GM19099 (cell line): ENCODE results near the gene RBMX.

Source experiments
- POLR2A ChIP-seq: IDR thresholded peaks from 3 replicates; pipeline ENCODE4 v1.6.1; 2011; ENCODE audit warnings: low read depth; ENCODE audit not compliant: insufficient read length; ENCODE audit errors: extremely low read depth

The RBMX gene

DNA sequence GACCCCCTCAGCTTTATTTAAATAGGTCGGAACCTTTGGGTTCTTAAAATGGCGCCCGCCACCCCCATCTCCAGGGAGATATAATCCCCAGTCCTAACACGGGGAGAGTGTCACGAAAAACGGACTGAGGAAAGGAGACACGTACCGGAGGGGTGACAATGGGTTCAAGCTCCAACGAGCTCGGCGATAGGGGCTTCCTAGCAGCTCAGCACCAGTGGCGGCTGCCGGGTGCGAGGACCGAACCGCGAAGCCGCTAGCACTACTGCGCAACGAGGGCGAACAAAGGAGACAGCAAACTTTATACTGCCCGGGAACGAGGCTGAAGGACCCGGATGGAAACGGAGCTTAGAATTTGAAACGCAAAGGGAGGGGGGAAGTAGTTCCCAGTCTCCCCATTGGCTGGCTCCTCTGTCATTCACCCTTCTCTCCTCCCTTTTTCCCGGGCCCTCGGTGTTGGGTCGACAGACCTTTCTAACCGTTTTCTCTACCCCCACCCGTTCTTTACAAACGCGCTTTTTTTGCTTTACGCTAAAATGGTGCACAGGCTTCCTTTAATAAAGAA is at the start of gene RBMX:
RBMX (minus strand) TSS at position 274 of the 562 bp plus-strand sequence. CDS start 1,298 bp downstream, outside the sequence.
- peak; percentile 99 for TF ChIP-seq POLR2A

DNA sequence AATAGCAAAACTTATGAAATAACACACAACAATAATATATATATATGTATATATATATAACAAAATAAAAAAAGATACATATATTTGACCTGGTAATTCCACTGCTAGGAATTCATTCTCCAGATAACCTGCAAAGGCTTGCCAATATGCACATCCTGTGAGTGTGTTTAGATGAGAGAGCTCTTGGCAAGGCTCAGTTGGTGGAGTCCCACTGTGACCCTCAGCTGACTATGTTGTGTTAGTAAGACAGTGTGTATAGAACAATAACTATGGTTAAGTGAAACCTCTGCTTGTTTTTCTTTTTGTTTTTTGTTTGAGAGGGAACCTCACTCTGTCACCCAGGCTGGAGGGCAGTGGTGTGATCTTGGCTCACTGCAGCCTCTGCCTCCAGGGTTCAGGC is 39.5 kb upstream of the RBMX start:
- no peak for TF ChIP-seq POLR2A

DNA sequence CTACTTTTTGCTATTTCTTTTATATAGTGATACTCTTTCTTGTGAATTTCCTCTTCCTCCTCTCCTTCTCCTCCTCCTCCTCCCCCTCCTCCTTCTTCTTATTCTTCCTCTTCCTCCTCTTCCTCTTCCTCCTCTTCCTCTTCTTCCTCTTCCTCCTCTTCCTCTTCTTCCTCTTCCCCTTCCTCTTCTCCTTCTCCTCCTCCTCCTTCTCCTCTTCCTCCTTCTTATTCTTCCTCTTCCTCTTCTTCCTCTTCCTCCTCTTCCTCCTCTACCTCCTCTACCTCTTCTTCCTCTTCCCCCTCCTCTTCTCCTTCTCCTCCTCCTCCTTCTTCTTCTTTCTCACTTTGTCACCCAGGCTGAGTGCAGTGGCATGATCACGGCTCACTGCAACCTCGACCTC is 36.3 kb upstream of the RBMX start:
- TF ChIP-seq POLR2A, result no peak

DNA sequence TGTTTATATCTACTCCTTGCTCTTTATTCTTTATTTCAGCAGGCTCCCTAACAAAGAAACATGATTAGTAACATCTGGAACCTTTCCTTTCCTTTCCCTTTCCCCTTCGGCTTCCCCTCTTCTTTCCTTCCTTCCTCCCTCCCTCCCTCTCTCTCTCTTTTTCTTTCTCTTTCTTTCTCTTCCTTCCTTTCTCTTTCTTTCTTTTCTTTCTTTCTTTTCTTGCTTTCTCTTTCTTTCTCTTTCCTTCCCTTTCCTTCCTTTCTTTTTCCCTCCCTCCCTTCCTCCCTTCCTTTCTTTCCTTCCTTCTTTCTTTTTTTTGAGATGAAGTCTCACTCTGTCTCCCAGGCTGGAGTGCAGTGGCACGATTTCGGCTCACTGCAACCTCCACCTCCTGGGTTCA is 30.7 kb upstream of the RBMX start:
- TF ChIP-seq POLR2A, result no peak

DNA sequence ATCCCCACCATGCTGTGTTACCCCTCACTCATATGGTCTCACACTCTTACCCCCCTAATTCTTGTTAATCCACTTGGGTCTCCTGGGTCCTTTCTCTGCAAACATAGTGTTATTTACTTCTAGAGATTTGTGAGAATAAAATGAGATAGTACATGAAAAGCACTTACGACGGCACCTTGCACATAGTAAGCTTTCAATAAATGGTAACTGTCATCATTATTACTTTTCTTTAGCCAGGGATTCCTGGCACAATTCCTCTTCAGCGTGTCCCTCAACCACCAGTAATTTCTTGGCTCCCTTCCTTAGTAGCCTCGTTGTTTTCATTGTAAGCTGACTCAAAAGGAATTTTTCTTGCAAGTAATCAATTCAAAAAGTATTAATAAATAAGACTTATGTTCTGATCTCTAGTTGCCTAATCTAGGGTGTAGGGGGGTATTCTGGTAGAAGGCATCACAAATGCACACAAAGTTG is 30.1 kb upstream of the RBMX start:
- TF ChIP-seq POLR2A, result no peak

DNA sequence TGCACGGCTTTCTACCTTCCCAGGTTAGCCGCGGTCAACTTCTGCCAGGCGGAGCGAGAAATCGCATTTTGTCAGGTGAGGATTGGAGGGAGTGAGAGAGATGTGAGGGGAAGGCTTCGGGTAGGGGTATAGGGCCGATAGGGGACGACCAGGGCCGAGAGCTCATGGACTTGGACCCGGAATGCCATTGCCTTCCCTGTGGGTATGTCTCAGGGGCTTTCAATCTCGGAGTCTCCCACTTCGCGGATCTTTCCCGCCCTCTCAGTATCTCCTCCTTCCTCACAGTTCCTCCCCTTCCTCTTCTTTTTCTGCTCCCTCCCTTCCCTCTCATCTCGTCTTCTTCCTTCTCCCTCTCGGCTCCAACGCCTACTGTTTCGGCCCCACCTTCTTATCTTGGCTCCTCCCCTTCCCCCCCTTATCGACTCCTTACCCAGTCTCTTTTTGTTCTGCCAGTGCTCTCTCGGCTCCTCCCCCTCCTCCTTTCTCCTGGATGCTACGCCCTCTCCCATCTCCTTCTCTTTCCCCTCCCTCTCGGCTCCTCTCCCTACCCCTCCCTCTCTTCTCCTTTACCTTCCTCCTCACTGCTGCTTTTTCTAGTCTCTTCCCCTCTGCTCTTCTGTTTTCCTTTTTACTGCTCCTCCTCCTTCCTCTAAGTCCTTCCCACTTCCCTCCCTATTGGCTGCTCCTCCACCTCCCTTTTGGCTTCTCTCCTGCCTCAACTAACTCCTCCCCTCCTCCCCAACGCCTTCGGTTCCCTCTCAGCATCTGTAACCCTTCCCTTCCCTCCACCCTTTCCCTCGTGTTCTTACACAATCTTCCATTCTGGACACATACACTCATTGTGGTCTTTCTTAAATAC is 29.4 kb upstream of the RBMX start:
- no peak for TF ChIP-seq POLR2A

DNA sequence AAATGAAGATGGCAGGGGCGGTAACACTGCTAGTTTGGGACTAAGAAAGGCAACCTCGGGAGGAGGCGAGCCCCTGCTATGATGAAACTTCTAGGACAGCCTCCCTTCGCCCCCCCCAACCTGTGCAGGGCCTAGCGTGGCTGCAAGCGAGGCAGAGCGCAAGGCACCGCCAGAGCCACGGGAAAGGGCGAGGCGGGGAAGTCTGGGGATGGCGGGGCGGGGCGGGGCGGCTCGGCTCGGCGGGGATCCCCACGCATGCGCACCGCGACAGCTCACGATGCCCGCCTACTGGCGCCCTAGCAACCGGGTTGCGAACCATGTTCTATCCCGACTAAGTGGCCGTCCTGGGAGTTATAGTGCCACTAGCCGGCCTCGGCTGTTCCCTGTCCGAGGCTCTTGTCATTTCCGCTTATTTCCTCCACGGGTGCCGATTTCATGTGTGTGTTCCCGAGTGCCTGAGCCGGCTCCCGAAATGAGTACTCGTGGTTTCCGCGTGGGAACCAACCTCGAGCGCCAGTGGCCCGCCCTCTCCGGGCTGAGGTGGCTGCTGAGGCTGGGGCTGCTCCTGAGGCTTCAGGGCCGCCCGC is 28.7 kb upstream of the RBMX start:
- no peak for TF ChIP-seq POLR2A

DNA sequence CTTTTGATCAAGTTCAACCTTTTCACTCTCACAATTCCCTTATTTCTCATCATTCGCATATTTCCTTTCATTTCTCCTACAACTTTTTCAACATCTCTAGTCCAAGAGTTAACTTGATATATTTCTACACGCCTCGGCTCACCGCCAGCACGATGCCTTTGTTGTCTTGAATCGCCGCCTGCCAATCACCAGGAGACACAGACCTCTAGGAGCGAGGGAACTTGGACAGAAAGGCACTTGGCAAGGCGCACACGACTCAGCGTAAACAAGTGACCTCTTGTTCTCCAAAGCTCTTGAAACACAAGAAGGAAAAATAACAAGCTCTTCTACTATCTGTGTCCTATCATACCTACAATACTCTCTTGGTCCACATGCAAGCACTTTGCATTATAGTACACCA is 27.1 kb upstream of the RBMX start:
- no peak for TF ChIP-seq POLR2A

DNA sequence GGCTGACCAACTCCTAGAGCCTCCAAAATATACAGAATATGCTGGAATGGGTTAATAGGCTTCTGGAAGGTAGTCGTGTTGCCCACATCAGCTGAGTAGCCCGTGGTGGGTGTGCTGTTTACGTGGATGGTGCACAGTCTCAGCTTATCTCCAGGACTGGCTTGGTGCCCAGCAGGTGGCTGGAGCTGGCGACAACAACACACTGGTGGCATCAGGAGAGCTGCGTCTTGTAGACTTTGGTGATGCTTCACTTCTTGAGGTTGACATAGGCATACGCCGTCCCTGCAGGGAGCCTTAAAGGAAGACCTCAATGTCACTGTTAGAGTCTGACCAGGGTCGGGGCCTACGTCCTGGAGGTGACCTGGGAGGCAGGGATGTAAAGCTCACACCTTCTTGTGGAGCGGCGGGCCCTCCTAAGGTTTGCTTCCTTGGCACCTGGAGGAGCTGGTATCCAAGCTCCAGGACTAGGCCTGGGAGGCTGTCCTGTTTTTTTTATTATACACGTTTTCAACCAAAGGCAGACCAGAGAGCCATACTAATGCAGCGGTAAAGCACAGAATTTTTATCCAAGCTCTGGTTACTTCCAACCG is 26.5 kb upstream of the RBMX start:
- TF ChIP-seq POLR2A, result no peak

DNA sequence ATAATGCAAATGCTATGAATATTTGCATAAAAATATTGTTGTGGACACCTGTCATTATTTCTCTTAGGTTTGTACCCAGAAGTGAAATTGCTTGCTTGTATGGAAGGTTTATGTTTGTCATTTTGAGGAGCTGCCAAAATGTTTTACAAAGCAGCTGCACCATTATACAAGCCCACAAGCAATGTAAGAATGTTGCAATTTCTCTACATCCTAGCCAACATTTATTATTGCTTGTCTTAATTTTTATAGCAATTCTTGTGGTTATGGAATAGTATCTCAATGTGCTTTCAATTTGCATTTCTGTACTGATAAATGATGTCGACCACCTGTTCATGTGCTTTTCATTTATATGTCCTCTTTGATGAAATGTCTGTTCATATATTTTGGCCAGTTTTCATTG is 18.7 kb upstream of the RBMX start:
- TF ChIP-seq POLR2A, result no peak

DNA sequence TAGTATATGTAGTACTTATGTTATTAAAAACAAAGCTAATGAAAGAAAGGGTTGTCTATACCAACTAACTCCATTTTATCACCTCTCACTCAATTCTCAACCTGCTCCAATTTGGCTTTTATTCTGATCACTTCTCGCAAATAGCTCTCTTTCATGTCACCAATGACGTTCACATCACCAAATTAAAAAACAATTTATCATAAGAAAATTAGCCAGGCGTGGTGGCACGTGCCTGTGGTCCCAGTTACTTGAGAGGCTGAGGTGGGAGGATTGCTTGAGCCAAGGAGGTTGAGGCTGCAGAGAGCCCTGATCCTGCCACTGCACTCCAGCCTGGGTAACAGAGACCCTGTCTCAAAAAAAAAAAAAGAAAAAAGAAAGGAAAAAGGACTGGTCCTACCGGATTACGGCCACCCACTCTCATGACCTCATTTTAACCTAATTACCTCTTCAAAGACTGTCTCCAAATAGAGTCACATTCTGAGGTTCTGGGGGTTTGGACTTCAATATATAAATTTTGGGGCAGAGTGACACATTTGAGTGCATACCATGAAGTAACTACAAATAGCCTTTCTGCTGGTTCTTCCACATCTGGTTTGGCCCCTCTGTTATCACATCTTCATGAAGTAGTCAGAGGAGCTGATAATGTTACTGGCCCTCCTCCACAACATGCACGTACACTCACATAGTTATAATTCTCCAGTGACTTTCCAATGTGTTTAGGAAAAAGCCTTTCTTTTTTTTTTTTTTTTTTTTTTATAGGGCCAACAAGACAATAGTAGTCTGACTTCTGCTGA is 15.8 kb upstream of the RBMX start:
- TF ChIP-seq POLR2A, result no peak

DNA sequence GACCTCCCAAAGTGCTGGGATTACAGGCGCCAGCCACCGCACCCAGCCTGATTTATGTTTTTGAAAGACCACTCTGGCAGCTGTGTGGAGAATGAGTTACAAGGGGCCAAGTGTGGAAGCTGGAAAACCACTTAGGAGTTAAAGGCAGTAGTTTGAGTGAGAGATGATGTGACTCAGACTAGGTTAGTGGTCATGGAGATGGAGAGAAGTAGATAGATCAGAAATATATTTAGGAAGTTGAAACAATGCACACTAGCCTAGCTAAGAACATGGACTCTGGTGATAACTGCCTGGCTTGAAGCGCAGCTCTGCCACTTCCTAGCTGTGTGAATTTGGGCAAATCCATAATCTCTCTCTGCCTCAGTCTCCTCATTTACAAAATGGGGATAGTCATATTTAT is 11.9 kb upstream of the RBMX start:
- no peak for TF ChIP-seq POLR2A

DNA sequence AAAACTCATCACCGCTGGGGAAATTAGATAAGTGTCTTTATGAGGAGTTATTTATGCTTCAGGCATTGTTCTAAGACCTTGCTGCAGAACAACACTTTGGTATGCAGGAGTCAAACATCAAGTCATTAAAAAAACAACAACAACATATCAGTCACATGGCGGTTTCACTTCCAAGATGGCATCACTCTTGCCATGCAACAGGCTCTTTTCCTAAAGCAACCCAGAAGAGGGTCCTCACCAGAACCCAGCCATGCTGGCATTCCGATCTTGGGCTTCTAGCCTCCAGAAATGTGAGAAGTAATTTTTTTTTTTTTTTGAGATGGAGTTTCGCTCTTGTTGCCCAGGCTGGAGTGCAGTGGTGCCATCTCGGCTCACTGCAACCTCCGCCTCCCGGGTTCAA is 8.7 kb upstream of the RBMX start:
- TF ChIP-seq POLR2A, result no peak

DNA sequence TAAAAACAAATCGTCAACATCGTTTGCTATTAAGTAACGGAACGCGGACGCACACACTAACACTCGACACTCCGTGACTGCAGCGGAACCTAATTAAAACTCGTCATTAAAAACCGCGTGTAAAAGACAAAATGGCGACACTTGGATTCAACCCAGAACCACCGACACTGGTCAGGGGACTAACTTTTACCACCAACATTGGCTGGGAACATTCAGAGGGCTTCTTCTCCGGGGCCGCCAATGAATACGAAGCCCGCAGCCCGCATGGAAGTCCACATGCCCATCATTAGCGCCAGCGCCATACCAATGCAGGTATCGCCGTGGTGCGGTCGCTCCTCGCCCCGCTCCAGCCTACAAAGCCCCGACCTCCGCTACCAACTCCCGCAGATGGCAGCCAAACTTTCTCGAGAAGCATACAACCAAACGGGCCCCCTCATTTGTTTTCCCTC is 498 bp downstream of the RBMX start:
- TF ChIP-seq POLR2A, result no peak
